BE2C (cell line): ENCODE results near the gene KDM4D.

ENCODE experiments used
- DNase-seq: peaks from one replicate; pipeline ENCODE4 v3.0.0-alpha.2; 2020
- H3K27me3 ChIP-seq: fragments of 250-450 bp; sonication (Bioruptor Pico); 2 replicates; pipeline ENCODE4 v1.5.1; 2020; ENCODE audit warnings: mild to moderate bottlenecking
- H3K36me3 ChIP-seq: fragments of 250-450 bp; sonication (Bioruptor Pico); 2 replicates; pipeline ENCODE4 v1.5.1; 2020; ENCODE audit warnings: mild to moderate bottlenecking
- H3K4me1 ChIP-seq: fragments of 250-450 bp; sonication (Bioruptor Pico); 2 replicates; pipeline ENCODE4 v1.5.1; 2020
- H3K4me3 ChIP-seq: 2 replicates; pipeline ENCODE4 v1.5.1; 2011; ENCODE audit warnings: low read depth, low read length
- H3K9me3 ChIP-seq: fragments of 250-450 bp; sonication (Bioruptor Pico); 2 replicates; pipeline ENCODE4 v1.5.1; 2020
- TF ChIP-seq, protein P1 (sequence below): IDR thresholded peaks from 2 replicates; pipeline ENCODE4 v1.5.1; 2012; ENCODE audit warnings: mild to moderate bottlenecking, low read depth, low read length

The KDM4D gene

GRCh38 chr11:94964934-94965333 lies 8.6 kb upstream of the KDM4D start:
- Histone ChIP-seq H3K36me3 (peaks cover 81% of the 10 kb centered on the region), H3K4me3 (no peak overlapping the region), H3K9me3 (no peaks in the 10 kb centered on the region), H3K4me1 (no peaks in the 10 kb centered on the region), H3K27me3 (no peaks in the 10 kb centered on the region)
- TF ChIP-seq, protein P1, sequence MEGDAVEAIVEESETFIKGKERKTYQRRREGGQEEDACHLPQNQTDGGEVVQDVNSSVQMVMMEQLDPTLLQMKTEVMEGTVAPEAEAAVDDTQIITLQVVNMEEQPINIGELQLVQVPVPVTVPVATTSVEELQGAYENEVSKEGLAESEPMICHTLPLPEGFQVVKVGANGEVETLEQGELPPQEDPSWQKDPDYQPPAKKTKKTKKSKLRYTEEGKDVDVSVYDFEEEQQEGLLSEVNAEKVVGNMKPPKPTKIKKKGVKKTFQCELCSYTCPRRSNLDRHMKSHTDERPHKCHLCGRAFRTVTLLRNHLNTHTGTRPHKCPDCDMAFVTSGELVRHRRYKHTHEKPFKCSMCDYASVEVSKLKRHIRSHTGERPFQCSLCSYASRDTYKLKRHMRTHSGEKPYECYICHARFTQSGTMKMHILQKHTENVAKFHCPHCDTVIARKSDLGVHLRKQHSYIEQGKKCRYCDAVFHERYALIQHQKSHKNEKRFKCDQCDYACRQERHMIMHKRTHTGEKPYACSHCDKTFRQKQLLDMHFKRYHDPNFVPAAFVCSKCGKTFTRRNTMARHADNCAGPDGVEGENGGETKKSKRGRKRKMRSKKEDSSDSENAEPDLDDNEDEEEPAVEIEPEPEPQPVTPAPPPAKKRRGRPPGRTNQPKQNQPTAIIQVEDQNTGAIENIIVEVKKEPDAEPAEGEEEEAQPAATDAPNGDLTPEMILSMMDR: no peak
- no peak for DNase-seq

DNA sequence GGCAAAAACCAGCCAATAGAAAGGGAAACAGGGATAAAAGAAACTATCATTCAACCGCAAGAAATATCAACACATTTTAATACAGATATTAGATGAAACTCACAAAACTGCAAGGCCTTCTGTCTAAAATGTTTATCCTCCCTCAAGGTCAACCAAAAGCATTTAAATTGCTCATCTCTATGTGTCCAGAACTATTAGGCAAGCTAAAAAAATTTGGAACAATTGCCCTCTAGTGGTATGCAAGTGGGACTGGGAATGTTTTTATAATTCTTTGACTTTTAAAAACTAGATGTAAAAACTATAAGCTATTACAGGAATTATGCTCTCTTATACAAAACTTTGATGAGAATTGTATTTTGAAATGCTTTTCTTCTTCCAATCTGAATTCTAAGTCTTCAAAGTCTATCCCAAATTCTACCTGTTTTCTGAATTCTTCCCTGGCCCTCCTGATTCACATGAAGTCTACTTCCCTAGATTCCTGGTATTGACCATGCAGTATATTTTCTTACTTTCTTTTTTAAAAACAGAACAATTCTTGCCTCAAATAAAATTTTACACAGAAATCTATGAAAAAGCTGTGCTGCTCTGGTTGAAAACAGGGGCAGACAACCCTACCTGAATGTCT lies 5.1 kb upstream of the KDM4D start:
- H3K27me3 ChIP-seq: no peaks in the 10 kb centered on the region
- H3K4me1 ChIP-seq: no peaks in the 10 kb centered on the region; the same call in 1 of the 2 replicates
- H3K4me3 ChIP-seq: no peak overlapping the region
- H3K36me3 ChIP-seq: peaks cover 82% of the 10 kb centered on the region
- no peaks in the 10 kb centered on the region for H3K9me3 ChIP-seq
- no peak for DNase-seq
- TF ChIP-seq, protein P1: peak; percentile 65

DNA sequence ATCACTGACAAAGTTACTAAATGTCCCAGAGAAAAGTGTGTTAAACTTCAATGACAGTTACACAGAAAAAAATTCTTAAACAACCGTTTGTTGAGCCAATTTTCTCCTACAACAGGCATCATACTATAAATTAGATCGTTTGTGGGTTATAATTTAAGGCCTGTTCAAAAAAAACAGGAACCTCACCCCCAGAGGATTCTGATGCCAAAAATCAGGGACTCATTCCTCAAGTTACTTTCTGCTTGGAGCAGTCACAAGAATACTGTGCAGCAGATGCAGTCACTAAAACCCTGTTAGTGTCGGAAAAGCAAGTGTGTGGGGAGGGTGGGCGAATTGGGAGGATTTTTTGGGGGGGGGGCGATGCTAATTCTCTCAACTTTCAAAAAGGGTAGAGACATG lies 810 bp upstream of the KDM4D start:
- DNase-seq: no peak
- peak overlapping the region; percentile 92 for H3K4me3 ChIP-seq
- TF ChIP-seq, protein P1: no peak
- peaks cover 44% of the 10 kb centered on the region for H3K36me3 ChIP-seq
- no peaks in the 10 kb centered on the region for H3K27me3 ChIP-seq
- H3K9me3 ChIP-seq: no peaks in the 10 kb centered on the region
- peaks cover 6% of the 10 kb centered on the region for H3K4me1 ChIP-seq

- Histone ChIP-seq H3K9me3 (no peaks in the 10 kb centered on the region), H3K4me3 (peak overlapping the region; percentile 92), H3K36me3 (peaks cover 29% of the 10 kb centered on the region)
Observed at GRCh38 chr11:94974178-94974577, 669 bp downstream of the KDM4D start.

GRCh38 chr11:94975599-94975998 lies 2.1 kb downstream of the KDM4D start:
- no peak for DNase-seq
- Histone ChIP-seq H3K27me3 (no peaks in the 10 kb centered on the region), H3K4me1 (peaks cover 6% of the 10 kb centered on the region)

More at GRCh38 chr11:94974178-94974577, 669 bp downstream of the KDM4D start:
- Histone ChIP-seq H3K27me3 (no peaks in the 10 kb centered on the region), H3K4me1 (peaks cover 6% of the 10 kb centered on the region)
- TF ChIP-seq, protein P1: no peak
- DNase-seq: no peak

GRCh38 chr11:94987378-94987777 lies 13.9 kb downstream of the KDM4D start:
- no peaks in the 10 kb centered on the region; the same call in 1 of the 2 replicates for H3K27me3 ChIP-seq
- TF ChIP-seq, protein P1: no peak
- no peak overlapping the region for H3K4me3 ChIP-seq
- H3K9me3 ChIP-seq: no peaks in the 10 kb centered on the region
- no peak for DNase-seq
- H3K4me1 ChIP-seq: no peaks in the 10 kb centered on the region
- no peaks in the 10 kb centered on the region for H3K36me3 ChIP-seq

More at GRCh38 chr11:94975599-94975998, 2.1 kb downstream of the KDM4D start:
- Histone ChIP-seq H3K9me3 (no peaks in the 10 kb centered on the region), H3K36me3 (peaks cover 15% of the 10 kb centered on the region), H3K4me3 (no peak overlapping the region)
- TF ChIP-seq, protein P1: no peak
